ENCODE results near the gene NLN. TPM values are rescaled to one million over a fixed set of nuclear protein-coding genes. Genes with fewer than 3 reads are reported as not detected.

Gene NLN
- polyA plus RNA-seq, 1 experiment, result 15.4 TPM

DNA sequence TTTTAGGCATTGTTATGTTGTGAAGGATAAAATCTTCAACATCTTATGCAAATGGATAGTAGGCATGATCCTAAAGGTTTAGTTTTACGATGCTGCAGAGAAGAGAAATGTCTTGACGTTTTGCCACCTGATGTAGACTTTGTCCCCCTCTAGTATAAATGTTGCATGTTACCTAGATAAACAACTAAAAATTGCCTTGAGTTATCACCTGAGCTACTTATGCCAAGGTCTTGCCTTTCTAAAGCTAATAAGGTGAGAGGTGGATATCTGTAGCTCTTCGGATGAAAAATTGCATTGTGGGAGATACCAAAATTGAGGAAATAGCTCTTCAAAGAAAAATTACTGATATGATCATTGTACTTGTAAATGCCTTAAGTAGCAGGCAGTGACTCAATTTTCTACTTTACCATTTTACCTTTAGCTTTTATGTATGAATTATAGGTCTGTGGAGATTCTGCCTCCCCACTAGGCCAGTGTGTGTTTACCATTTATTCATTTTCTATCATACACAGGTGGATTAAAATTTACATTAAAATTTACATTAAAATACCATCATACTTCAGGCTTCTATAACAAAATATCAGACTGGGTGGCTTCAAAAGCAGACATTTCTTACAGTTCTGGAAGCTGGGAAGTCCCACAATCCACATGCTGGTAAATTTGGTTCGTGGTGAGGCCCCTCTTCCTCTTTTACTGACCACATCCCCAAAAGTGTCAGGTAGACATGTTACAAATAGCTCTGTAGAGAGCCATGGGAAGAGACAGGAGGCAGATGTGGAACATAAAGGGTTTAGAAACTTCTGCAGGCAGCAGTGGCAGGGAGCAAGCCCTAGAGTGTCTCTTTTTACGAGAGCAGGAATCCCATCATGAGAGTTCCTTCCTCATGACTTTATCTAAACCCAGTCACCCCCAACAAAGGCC, 103.7 kb downstream of the NLN start:
- ChIA-PET POLR2A (no interaction called here), CTCF (interaction anchor here (0.5 to 1.4 kb wide), 2 partner anchors 8 to 62 kb away, joined by 3 to 4 read pairs; no protein-coding TSS in a partner anchor)
- no peak for DNase-seq (ENCODE audit: low read depth)
- no peak overlapping the region for H3K4me3 ChIP-seq (ENCODE audit: low read depth, low read length)
- no peaks in the 10 kb centered on the region for H3K27me3 ChIP-seq (ENCODE audit: control insufficient read depth, insufficient read depth, low read length)
- H3K36me3 ChIP-seq (ENCODE audit: control insufficient read depth, insufficient read depth, low read length), result no peaks in the 10 kb centered on the region
- TF ChIP-seq, protein P1, sequence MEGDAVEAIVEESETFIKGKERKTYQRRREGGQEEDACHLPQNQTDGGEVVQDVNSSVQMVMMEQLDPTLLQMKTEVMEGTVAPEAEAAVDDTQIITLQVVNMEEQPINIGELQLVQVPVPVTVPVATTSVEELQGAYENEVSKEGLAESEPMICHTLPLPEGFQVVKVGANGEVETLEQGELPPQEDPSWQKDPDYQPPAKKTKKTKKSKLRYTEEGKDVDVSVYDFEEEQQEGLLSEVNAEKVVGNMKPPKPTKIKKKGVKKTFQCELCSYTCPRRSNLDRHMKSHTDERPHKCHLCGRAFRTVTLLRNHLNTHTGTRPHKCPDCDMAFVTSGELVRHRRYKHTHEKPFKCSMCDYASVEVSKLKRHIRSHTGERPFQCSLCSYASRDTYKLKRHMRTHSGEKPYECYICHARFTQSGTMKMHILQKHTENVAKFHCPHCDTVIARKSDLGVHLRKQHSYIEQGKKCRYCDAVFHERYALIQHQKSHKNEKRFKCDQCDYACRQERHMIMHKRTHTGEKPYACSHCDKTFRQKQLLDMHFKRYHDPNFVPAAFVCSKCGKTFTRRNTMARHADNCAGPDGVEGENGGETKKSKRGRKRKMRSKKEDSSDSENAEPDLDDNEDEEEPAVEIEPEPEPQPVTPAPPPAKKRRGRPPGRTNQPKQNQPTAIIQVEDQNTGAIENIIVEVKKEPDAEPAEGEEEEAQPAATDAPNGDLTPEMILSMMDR (IDR thresholded peaks at IDR 0.05; ENCODE audit: insufficient read depth, low read depth, low read length), result no peak

DNA sequence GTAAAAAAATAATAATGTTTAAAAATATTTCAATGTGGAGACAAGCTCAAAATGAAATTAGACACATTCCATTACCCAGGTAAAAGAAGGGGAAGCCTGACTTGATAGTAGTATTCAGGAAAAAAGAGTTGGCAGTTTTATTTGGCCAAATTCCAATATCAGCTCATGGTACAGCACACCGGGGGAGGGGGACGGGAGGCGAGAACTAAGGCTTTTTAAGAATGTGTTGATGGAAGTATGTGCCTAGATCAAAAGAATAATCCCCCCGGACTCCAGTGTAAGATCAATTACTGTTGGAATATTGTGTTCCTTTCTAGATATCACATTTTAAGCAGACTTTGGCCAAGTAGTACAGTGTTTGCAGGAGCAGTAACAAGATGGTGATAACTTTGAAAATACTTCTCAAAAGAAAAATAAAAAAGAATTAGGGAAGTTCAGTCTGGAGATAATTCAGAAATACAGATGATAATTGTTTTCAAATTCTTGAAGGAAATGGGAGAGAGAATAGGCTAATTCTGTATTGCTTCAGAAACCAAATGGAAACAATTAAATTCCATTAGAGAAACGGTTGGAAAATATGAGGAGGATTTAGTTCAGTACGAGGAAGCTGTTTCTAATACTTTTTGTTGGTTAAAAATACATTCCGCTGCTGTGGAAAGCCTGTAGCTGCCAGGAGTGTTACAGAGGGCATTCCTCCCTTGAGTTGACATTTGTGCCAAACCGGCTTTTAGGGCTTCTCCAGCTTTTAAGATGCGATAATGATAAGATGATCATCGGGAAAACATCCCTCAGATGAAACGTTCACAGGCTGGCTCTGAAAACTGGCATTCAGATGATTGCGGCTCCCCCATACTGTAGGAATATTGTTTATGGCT, 106.3 kb downstream of the NLN start:
- Histone ChIP-seq H3K4me3 (ENCODE audit: low read depth, low read length) (peak overlapping the region; percentile 11), H3K36me3 (ENCODE audit: control insufficient read depth, insufficient read depth, low read length) (no peaks in the 10 kb centered on the region), H3K27me3 (ENCODE audit: control insufficient read depth, insufficient read depth, low read length) (no peaks in the 10 kb centered on the region)
- ChIA-PET CTCF (no interaction called here), POLR2A (interaction anchor here (0.6 kb wide), 1 partner anchor 187 kb away, joined by 5 read pairs; no protein-coding TSS in a partner anchor)
- TF ChIP-seq, protein P1 (IDR thresholded peaks at IDR 0.05; ENCODE audit: insufficient read depth, low read depth, low read length), result no peak
- peak; percentile 64 for DNase-seq (ENCODE audit: low read depth)

DNA sequence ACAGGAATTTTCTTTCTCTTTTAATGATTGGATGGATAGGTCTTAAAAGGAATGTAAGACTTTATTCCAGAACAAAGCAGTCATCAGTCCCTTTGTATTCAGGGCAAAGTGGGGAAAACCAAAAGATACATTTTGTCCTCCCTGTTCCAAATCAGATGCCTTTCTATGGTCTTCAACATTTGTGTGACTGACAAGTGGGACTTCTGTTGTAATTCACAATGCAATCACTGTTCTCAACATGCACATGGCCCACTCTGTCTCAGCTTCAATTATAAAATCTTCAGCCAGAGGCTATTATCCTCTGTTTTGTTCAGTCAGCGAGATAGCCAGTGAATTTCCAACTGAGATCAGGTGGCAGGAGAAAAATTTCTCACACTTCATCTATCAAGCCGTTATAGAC, 108.9 kb downstream of the NLN start:
- TF ChIP-seq, protein P1 (IDR thresholded peaks at IDR 0.05; ENCODE audit: insufficient read depth, low read depth, low read length), result no peak
- no peak for DNase-seq (ENCODE audit: low read depth)
- Histone ChIP-seq H3K27me3 (ENCODE audit: control insufficient read depth, insufficient read depth, low read length) (no peaks in the 10 kb centered on the region), H3K36me3 (ENCODE audit: control insufficient read depth, insufficient read depth, low read length) (no peaks in the 10 kb centered on the region), H3K4me3 (ENCODE audit: low read depth, low read length) (no peak overlapping the region)
- POLR2A ChIA-PET, result no interaction called here
- CTCF ChIA-PET, result no interaction called here

DNA sequence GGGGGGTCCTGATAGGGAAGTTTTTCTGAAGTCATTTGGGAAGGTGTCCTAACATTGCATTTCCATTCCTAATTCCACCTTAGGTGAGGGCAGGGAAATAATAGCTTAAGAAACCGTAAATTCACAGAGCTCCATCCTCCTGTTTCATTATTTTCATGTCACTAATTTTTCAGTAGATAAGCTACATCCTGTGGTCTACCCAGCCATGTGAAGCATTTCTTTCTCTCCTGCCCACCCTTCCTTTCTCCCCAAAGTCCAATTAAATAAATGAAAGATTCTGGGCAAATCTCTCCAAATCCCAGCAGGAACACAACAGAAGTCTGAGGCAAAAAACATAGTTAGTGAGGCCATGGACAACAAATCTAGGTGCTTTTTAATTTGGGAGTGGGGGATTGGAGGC, 109.3 kb downstream of the NLN start:
- DNase-seq (ENCODE audit: low read depth), result no peak
- ChIA-PET POLR2A (no interaction called here), CTCF (no interaction called here)
- no peaks in the 10 kb centered on the region for H3K27me3 ChIP-seq (ENCODE audit: control insufficient read depth, insufficient read depth, low read length)
- no peaks in the 10 kb centered on the region for H3K36me3 ChIP-seq (ENCODE audit: control insufficient read depth, insufficient read depth, low read length)
- TF ChIP-seq, protein P1 (IDR thresholded peaks at IDR 0.05; ENCODE audit: insufficient read depth, low read depth, low read length), result no peak
- no peak overlapping the region for H3K4me3 ChIP-seq (ENCODE audit: low read depth, low read length)

DNA sequence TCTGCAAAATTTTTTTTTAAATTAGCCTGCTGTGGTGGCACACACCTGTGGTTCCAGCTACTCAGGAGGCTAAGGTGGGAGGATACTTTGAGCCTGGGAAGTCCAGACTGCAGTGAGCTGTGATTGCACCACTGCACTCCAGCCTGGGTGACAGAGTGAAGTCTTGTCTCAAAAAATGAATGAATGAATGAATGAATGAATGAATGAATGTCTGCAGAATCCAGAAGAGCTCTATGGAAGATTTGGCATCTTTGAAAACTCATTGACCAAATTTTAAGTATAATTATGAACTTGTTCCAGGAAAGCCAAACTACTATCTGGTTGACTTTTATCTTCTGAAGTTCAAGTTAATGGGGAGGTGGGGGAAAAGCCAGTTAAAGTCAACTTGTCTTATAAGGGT, 110.1 kb downstream of the NLN start:
- H3K4me3 ChIP-seq (ENCODE audit: low read depth, low read length), result no peak overlapping the region
- H3K36me3 ChIP-seq (ENCODE audit: control insufficient read depth, insufficient read depth, low read length), result no peaks in the 10 kb centered on the region
- POLR2A ChIA-PET, result no interaction called here
- TF ChIP-seq, protein P1 (IDR thresholded peaks at IDR 0.05; ENCODE audit: insufficient read depth, low read depth, low read length), result no peak
- CTCF ChIA-PET, result no interaction called here
- no peaks in the 10 kb centered on the region for H3K27me3 ChIP-seq (ENCODE audit: control insufficient read depth, insufficient read depth, low read length)
- DNase-seq (ENCODE audit: low read depth), result no peak
